Activated T-cell treated with anti-CD3 and anti-CD28 coated beads, Interleukin-2, amount 50 U/mL, for 48 hours (primary cell): ENCODE measurements around the gene TCF7L1.
A peak's percentile ranks its signal among the peaks of the same experiment; 100 is the strongest.

Source experiments
- DNase-seq, 2 experiments: peaks; one replicate each; pipeline ENCODE4 v3.0.0-alpha.2; 2020

The TCF7L1 gene

DNA sequence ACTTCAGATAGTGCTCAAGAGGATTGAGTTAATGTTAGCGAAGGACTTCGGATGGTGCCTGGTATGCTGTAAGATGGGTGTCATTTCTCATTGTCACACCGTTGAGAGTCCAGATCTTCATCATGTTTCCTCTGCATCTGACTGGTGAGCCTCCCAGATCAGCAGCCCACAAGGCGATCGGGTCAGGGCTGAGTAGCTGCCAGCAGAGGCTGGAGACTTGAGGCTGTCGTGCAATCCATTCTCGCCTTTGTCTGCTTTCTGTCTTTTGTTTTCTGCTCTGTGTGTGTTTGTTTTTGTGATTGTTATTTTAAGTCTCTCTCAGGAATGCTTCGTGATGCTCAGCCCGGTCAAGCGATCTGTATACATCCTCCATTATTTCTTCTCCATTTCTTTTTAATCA is 98.8 kb downstream of the TCF7L1 start:
- no peak for DNase-seq

DNA sequence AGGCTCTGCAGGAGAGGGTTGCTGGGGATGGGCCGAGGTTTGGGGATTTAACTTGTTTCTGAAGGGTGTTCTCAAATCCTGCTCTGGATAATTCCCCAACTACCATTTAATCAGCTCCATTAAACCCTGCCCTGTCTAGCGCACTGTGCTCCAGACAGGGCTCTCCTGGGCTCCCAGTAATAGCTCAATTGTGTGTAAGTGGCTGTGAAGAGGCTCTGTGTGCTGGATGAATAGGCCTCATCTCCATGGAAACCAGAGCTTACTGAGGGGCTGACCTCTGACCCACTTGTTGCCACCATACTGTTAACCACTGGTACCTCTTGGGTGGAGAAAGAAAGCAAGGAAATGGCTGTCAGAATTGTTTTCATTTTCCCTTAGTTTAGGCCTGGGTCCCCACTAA is 101.7 kb downstream of the TCF7L1 start:
- no peak for DNase-seq

DNA sequence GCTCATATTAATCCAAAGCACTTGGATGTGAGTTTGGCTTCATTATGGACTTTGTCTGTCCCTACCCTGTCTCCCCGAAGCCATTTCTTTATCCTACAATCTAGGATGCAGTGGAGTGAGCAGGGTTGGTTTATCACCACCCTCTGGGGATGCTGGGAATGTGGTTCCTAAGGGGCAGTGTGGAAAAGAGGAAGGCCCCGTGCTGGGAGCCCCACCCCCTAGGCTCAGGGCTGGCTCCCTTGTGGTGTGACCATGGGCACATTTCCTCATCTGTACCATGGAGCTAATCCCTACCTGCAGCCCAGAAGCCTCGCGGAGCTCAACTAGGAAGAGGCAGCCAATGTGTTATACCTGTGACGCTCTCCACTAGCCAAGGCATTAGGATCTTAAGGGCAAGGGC is 102.1 kb downstream of the TCF7L1 start:
- DNase-seq = no peak

DNA sequence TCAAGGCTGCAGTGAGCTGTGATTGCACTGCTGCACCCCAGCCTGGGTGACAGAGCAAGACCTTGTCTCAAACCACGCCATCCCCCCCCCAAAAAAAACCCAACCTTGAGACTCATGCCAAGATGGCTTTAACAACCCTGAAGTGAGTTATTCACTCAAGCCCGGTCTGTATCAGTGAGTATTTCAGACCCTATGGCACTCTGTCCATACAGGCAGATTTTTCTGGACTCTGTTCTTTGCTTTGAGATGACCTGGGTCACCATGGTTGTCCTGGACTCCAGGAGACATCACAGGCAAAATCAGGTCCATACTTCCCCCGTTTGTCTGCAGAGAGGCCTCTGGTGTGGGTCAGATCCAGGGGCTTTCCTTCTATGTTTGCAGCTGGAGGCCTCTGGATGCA is 102.9 kb downstream of the TCF7L1 start:
- no peak for DNase-seq

DNA sequence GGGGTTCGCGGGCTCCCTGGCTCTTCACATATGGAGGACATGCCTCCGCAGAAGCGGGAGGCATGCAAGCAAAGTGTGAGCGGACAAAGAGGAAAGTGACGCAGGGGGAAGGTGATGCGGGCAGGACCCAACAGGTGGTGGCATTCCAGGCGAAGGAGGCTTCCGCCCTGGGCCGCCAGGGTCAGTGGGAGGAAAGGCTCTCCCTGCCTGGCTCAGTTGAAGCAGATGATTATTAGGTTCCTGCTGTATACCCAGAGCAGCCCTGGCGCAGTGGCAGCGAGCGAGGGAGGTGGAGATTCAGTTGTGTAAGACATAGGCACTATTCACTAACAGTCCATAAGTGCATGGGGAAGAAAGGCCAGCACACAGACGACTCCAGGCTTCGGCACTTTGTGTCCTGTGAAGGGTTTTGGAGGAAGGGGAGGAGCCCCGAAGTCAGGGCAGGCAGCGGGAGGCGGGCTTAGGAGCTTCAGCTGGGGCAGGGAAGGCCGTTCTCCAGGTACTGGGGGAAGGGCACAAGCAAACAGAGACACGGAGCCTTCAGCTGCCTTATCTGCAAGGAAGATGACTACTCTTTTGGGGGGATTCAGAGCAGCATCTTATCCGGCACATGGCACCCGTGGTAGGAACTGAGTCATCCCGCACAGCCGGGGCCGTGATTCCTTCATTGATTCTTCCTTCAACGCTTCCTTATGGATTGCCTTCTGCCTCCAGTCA is 104.8 kb downstream of the TCF7L1 start:
- DNase-seq = no peak

DNA sequence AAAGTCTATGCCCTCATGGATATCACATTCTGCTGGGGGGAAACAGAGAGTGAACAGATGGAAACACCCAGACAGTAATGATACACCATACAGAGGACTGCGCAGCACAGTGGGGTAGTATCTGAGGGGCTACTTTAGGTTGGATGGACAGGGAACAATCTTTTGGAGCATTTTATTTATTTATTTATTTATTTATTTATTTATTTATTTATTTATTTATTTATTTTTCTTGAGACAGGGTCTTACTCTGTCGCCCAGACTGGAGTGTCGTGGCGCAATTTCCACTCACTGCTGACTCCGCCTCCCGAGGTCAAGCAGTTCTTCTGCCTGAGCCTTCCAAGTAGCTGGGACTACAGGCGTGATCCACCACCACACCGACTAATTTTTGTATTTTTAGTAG is 105.4 kb downstream of the TCF7L1 start:
- no peak for DNase-seq

DNA sequence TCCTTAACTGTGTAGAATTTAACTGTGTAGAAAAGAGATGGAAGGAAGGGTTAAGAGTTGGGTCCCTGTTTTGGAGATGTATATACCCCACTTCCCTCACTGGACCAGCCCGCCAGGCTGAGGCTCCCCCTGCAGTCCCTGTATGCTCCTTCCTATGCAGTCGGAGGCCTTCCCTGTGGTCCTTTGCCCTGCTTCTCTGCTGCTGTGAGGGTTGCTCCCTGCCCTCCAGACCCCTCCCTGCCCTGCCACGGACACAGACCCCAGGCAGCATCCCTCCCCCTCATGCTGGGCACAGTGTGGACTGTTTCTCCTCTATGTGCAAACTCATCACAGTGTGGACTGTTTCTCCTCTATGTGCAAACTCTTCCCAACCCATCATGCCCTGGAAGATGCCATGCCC is 105.9 kb downstream of the TCF7L1 start:
- DNase-seq = no peak

DNA sequence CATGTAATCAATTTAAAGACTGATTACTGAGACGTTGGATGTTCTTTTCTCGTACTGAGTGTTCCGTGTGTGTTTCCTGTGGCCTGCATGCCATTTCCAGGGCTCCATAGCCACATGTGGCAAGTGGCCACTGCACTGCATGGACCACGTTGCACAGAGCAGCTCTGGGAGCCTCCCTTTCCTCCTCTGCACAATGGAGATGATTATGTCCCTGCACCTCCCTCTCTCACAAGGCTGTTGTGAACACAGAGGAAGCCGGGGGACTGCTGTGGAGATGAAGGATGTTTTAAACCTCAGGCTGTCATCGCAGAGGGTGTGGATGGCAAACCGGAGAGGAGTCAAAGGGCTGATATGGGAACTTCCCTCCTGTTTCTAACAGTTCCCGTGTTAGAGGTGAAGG is 106.9 kb downstream of the TCF7L1 start:
- DNase-seq = no peak

DNA sequence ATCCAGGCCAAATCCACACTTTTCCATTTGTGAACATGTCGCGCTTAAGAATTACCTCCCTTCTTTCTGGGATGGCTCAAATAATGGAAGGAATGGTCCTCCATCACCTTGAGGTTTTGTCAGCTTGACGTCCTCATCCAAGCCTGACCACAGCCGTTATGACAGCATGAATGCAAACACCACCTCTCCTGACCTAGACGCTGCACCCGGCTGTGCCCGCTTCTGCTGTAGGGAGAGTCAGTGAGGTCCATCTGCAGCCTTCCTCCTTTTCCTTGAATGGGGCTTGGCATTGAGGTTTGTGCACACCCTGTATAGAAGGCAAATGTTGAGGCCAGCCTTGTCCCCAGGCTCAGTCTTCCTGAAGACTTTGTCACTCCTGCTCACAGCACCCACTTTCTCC is 109.1 kb downstream of the TCF7L1 start:
- DNase-seq = no peak

GRCh38 chr2:85243101-85244072 is 110.2 kb downstream of the TCF7L1 start:
- peak; percentile 39 to 45 for DNase-seq

DNA sequence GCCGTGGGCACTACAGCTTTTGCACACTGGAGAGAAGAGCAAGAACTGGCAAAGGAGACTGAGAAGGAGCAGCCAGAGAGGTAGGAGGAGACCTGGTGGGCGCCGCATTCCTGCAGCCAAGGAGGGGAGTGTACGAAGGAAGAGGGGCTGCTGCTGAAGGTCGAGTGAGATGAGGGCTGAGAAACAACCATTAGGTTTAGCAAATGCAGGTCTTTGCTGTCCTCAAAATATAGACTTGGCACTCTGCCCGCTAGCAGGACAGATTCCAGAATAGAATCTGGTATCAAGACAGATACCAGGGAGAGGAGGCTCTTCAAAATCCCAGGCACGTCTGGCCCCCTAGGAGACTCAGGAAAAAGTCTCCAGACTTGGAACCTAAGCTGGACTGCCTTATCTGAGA is 111.6 kb downstream of the TCF7L1 start:
- DNase-seq = no peak

GRCh38 chr2:85245891-85246290 is 112.7 kb downstream of the TCF7L1 start:
- no peak for DNase-seq

DNA sequence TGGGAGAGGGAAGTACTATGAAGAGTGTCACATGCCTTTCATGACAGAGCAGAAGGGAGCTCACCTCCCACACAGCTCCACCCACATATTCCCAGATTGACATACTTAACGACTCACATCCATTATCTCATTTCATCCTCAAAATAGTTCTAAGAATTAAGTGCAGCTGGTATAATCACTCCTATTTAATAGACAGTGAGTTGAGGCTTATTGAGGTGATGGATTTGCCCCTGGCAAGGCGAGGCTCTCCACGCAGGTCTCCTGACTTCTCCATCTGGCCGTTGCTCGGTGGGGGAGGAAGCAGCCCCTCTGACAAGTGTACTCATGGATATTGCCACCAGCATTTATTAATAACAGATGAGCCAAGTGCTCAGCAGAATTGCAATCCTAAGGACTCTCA is 113.2 kb downstream of the TCF7L1 start:
- DNase-seq = no peak

DNA sequence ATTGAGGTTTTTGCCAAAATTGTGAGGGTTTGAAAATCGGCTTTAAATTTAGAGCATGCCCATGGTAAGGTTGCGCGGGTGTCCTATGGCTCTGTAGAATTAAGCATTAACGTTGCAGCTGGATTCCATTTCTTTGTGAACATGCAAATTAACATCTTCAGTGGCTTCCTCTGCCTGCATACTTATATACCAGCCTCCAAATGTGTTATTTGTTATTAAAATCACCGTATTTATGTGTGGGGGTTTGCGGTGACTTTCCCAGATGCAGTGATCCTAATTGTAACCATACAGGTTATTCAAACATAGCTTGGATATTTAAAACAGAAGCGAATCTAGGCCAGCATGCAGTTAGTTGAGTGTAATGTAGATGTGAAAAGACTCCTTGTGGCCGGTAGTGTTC is 114.4 kb downstream of the TCF7L1 start:
- DNase-seq = no peak

GRCh38 chr2:85248773-85249509 is 115.7 kb downstream of the TCF7L1 start:
- DNase-seq = no peak

- DNase-seq = no peak
Measured at GRCh38 chr2:85250045-85250444, 116.9 kb downstream of the TCF7L1 start.

GRCh38 chr2:85251070-85251616 is 118.0 kb downstream of the TCF7L1 start:
- DNase-seq = no peak

DNA sequence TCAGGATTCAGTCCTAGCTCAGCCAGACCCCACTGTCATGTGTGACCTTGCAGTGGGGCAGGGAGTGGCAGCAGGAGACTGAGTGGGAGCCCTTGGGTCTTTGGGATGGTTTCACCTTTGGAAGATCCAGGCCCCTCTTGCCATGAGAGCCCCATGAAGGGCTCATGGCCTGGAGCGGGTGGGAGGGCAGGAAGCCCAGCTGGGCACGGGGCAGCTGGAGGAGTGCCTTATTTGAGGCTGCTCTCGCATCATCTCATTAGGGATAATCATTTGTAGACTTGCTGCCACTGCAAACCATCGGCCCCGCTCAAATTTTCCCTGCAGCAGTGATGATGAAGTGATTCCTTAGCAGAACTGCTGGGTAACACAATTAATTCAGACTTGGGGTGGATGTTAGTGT is 120.7 kb downstream of the TCF7L1 start:
- no peak for DNase-seq

- no peak for DNase-seq
Measured at GRCh38 chr2:85254540-85255300, 121.5 kb downstream of the TCF7L1 start.

DNA sequence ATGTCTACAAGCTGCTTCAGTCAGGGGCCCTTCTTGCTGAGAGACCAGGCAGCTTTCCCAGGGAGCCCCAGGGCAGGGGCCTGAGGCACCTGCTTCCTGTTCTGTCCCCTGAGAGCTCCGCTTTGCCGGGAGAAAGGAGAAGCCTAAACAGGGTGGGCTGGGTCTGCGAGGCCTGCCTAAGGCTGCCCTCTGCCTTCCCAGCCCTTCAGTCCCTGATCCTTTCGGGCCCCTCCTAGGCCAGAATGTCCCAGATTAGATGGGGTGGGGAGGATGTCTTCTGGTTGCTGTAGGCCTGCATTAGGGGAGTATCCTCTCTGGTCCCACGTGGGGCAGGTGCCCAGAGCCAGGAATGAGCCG is 122.2 kb downstream of the TCF7L1 start:
- no peak for DNase-seq

GRCh38 chr2:85255813-85256594 is 122.8 kb downstream of the TCF7L1 start:
- DNase-seq = no peak
